Stimulated activated memory B cell treated with anti-CD40 and anti-IgM and Interleukin-4, amounts not matched to agents 10 μg/mL and 1 μg/mL and 100 μg/mL, for 72 hours (primary cell): ENCODE data around the gene NR2F1.
"Not testable (repeated sequence)": the region's sequence is repeated elsewhere in the genome, so short reads cannot be mapped to it uniquely, and the experiment has no call there.

Experiments
- ATAC-seq: fragments of 150-1000 bp; cut with Tn5 transposase; 2 replicates; pipeline ENCODE4 v1.10.0; 2021
- H3K27ac Mint-ChIP-seq: one replicate; pipeline ENCODE4 v1.8.0; 2022; ENCODE audit warnings: mild to moderate bottlenecking, mixed read lengths
- H3K27me3 Mint-ChIP-seq: one replicate; pipeline ENCODE4 v1.8.0; 2022; ENCODE audit warnings: mixed read lengths
- H3K36me3 Mint-ChIP-seq: one replicate; pipeline ENCODE4 v1.8.0; 2022; ENCODE audit warnings: mixed read lengths
- H3K4me1 Mint-ChIP-seq: one replicate; pipeline ENCODE4 v1.8.0; 2022; ENCODE audit warnings: mixed read lengths
- H3K4me3 Mint-ChIP-seq: one replicate; pipeline ENCODE4 v1.8.0; 2022; ENCODE audit warnings: mild to moderate bottlenecking, moderate library complexity, mixed read lengths
- H3K9me3 Mint-ChIP-seq: one replicate; pipeline ENCODE4 v1.8.0; 2022; ENCODE audit warnings: mixed read lengths

NR2F1 gene

DNA sequence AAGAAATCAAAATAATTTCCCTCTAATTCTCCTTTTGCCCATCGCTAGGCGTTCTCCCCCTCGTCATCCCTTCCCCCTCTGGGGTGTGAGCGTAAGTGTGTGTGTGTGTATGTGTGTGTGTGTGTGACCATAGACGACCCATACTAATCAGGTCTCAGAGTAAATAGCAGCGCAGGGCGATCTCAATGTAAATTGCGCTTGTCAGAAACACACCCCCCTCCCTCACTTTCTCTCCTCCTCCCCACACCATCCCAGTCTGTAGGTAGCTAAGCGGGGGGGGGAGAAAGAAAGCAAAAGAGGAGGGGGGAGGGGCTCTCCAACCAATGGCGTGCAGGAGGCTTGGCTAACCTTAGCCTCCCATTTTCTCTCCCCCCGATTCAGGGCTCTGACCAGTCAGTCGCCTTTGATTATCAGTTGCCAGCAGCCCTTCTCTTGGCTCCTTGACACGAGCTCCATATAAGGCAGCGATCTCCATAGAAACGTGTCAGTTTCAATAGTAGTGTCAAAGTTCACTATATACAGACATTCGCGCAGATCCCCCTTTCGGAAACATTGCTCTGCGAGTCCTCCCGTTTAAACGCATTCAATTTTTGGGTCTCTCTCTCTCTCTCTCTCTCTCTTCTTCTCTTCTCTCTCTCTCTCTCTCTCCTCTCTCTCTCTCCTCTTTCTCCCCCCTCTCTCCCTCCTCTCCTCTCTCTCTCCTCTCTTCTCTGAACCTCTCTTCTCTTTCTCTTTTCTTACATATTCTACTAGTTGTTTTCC is at the start of gene NR2F1:
Gene NR2F1 (plus strand): TSS at position 546 of the 762 bp plus-strand sequence. CDS start 1,802 bp downstream, outside the sequence.
- Mint-ChIP-seq H3K4me1 (peaks cover 37% of the 10 kb centered on the region), H3K9me3 (no peaks in the 10 kb centered on the region), H3K36me3 (peaks cover 5% of the 10 kb centered on the region), H3K4me3 (no peak within 1 kb of the TSS), H3K27me3 (peaks cover 32% of the 10 kb centered on the region), H3K27ac (no peak within 1 kb of the TSS)
- ATAC-seq = no peak

DNA sequence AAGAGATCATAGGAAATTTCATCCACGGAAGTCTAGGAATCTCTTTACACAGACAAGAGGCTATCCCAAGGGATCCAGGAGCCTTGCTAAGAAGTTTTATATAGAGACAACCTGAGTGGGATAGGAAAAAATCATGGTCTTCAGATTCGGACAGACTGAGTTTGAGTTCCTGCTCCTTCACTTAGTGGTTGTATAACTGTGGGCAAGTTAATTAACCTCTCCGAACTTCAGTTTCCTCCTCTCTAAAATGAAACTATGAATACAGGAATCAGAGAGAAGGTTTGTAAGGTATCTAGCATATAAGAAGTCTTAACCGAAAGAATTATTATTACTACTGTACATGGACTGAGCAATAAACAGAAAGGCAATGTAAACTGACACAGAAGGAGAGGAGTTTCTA is 37.1 kb upstream of the NR2F1 start:
- H3K4me1 Mint-ChIP-seq = no peaks in the 10 kb centered on the region

GRCh38 chr5:93549594-93549993 is 33.4 kb upstream of the NR2F1 start:
- not testable (repeated sequence) for H3K4me3 Mint-ChIP-seq, H3K27ac Mint-ChIP-seq, H3K9me3 Mint-ChIP-seq, H3K4me1 Mint-ChIP-seq, H3K36me3 Mint-ChIP-seq, ATAC-seq, H3K27me3 Mint-ChIP-seq

More for the DNA sequence above, 37.1 kb upstream of the NR2F1 start:
- H3K9me3 Mint-ChIP-seq = peaks cover 3% of the 10 kb centered on the region
- H3K4me3 Mint-ChIP-seq = no peak overlapping the region
- no peaks in the 10 kb centered on the region for H3K36me3 Mint-ChIP-seq
- H3K27ac Mint-ChIP-seq = no peak overlapping the region
- H3K27me3 Mint-ChIP-seq = peaks cover 21% of the 10 kb centered on the region
- no peak for ATAC-seq

GRCh38 chr5:93557021-93557604 is 25.9 kb upstream of the NR2F1 start:
- no peaks in the 10 kb centered on the region for H3K9me3 Mint-ChIP-seq
- H3K36me3 Mint-ChIP-seq = no peaks in the 10 kb centered on the region
- H3K27ac Mint-ChIP-seq = no peak overlapping the region
- peaks cover 7% of the 10 kb centered on the region for H3K27me3 Mint-ChIP-seq
- H3K4me3 Mint-ChIP-seq = no peak overlapping the region
- ATAC-seq = no peak
- no peaks in the 10 kb centered on the region for H3K4me1 Mint-ChIP-seq

GRCh38 chr5:93566091-93566490 is 16.9 kb upstream of the NR2F1 start:
- no peaks in the 10 kb centered on the region for H3K9me3 Mint-ChIP-seq
- H3K27ac Mint-ChIP-seq = no peak overlapping the region
- H3K27me3 Mint-ChIP-seq = peaks cover 29% of the 10 kb centered on the region
- H3K4me1 Mint-ChIP-seq = peaks cover 7% of the 10 kb centered on the region
- H3K4me3 Mint-ChIP-seq = no peak overlapping the region
- ATAC-seq = no peak
- H3K36me3 Mint-ChIP-seq = no peaks in the 10 kb centered on the region

GRCh38 chr5:93567424-93567823 is 15.6 kb upstream of the NR2F1 start:
- Mint-ChIP-seq H3K27ac (no peak overlapping the region), H3K9me3 (no peaks in the 10 kb centered on the region), H3K4me3 (no peak overlapping the region), H3K27me3 (peaks cover 42% of the 10 kb centered on the region), H3K36me3 (no peaks in the 10 kb centered on the region), H3K4me1 (peaks cover 7% of the 10 kb centered on the region)
- no peak for ATAC-seq

- Mint-ChIP-seq H3K9me3 (no peaks in the 10 kb centered on the region), H3K27ac (no peak overlapping the region), H3K27me3 (peaks cover 63% of the 10 kb centered on the region), H3K4me3 (no peak overlapping the region), H3K4me1 (peaks cover 14% of the 10 kb centered on the region), H3K36me3 (no peaks in the 10 kb centered on the region)
- no peak for ATAC-seq
Measured at GRCh38 chr5:93569300-93570160, 13.5 kb upstream of the NR2F1 start.

- peaks cover 17% of the 10 kb centered on the region for H3K4me1 Mint-ChIP-seq
- H3K9me3 Mint-ChIP-seq = no peaks in the 10 kb centered on the region
- H3K4me3 Mint-ChIP-seq = no peak overlapping the region
- H3K27ac Mint-ChIP-seq = no peak overlapping the region
- H3K27me3 Mint-ChIP-seq = peaks cover 73% of the 10 kb centered on the region
- ATAC-seq = no peak
- no peaks in the 10 kb centered on the region for H3K36me3 Mint-ChIP-seq
Measured at GRCh38 chr5:93570294-93571113, 12.5 kb upstream of the NR2F1 start.

DNA sequence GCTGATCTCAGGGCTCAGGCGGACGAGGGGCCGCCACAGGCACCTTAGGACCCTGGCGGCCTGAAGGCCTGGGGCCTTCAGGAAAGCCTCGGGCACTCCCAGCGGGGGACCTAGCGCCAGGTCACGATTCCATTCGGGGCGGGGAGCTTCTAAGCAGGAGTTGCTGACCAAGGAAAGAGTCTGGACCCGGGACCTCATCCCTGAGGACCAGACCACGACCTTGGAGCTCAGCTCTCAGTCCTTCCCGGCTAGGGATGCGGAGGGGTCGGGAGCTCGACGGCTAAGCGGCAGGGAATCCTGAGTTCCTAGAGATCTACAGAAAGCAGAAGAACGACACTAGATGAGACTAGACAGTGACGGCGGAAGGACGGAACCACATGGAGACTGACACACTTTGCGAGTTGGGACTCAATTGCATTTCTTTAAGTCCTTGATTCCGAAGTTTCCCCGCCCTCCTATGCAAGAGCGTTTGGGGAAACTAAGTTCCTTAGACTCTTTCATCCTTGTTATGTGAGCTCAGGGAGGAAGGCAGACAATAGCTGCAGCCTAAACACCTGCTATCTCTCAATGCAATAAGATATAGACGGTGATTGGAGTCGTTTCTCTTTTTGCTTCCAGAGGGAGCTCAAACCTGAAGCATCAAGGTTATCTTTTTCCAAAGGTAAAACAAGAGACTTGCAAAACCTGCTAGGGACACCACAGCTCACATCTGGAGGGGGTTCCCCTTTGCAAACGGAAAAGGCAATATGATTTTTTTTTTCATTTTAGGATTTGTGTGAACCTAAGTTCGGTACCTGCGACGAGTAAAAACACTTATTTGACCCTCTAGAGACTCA is 11.7 kb upstream of the NR2F1 start:
- no peak for ATAC-seq
- H3K9me3 Mint-ChIP-seq = no peaks in the 10 kb centered on the region
- H3K36me3 Mint-ChIP-seq = no peaks in the 10 kb centered on the region
- no peak overlapping the region for H3K4me3 Mint-ChIP-seq
- H3K27ac Mint-ChIP-seq = no peak overlapping the region
- peaks cover 20% of the 10 kb centered on the region for H3K4me1 Mint-ChIP-seq
- H3K27me3 Mint-ChIP-seq = peaks cover 81% of the 10 kb centered on the region

DNA sequence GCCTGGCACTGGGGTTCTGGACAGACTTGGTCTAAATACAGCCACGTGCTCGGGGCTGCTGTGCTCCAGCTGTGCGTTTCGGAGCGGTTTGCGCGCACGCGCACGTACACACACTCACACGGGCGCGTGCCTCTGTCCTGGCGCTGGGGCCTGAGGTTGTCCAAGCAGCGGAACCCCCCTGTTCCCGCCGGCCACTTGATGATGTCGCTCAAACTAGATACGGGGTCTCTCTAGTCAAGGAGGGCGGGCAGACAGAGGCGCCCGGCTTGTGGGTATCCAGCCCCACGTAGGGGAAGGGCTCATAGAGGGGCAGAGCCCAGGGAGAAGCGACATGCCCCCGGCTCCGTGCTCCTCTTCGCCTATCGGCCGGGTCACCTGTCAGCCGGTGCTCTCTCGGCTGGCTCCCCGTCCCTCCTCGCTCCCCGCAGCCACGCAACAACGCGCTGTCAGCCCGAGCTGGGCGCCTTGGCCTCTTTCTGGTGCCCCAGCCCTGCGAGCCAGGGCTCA is 10.9 kb upstream of the NR2F1 start:
- H3K27me3 Mint-ChIP-seq = peaks cover 88% of the 10 kb centered on the region
- H3K27ac Mint-ChIP-seq = no peak overlapping the region
- peaks cover 20% of the 10 kb centered on the region for H3K4me1 Mint-ChIP-seq
- ATAC-seq = no peak
- H3K9me3 Mint-ChIP-seq = no peaks in the 10 kb centered on the region
- no peak overlapping the region for H3K4me3 Mint-ChIP-seq
- no peaks in the 10 kb centered on the region for H3K36me3 Mint-ChIP-seq

GRCh38 chr5:93572608-93573353 is 10.2 kb upstream of the NR2F1 start:
- peaks cover 94% of the 10 kb centered on the region for H3K27me3 Mint-ChIP-seq
- ATAC-seq = no peak
- no peak overlapping the region for H3K27ac Mint-ChIP-seq
- H3K4me3 Mint-ChIP-seq = no peak overlapping the region
- H3K9me3 Mint-ChIP-seq = no peaks in the 10 kb centered on the region
- H3K36me3 Mint-ChIP-seq = no peaks in the 10 kb centered on the region
- peaks cover 20% of the 10 kb centered on the region for H3K4me1 Mint-ChIP-seq

DNA sequence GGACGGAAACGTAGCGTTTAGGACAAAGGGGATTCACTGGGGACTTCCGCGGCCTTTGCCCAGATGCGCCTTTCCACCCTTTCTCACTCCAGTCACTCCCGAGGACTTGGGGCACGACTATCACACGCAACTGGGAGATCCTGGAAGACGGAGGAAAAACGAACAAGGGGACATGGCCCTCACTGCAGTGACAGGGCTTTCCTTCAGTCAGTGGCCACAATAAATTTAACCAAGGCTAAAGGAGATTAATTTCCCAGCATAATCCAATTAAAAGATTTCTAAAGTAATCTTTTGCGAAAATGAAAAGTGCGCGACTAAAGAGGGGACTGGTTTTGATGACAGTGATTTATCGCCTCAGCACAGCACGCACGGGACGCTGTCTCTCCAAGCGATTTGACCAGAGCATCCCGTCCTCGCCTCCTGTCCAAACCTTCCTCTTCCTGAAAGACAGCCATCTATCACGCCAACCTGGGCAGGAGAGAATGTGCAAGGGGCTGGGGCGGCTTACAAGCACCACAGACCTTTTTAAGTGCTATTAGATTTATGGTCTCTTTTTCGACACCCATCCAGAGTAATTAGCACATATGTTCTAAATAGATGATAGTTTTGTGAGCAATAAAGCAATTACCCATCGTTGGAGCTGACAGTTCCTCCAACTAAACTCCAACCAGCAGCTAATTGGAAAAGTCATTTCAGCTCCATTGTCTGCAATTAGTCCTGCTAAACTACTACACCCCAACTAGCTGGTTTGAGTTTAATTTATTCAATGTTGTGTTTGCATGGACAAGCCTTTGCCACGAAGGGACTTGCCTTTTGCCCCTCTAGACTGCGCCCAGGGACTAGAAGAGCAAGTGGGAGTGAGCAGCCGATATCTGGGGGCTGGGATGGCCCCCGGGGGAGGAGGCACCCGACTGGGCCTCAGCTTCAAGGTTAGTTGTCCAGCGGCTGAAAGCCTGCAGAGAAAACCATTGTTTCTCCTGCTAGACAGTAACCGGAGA is 9.4 kb upstream of the NR2F1 start:
- Mint-ChIP-seq H3K4me1 (peaks cover 27% of the 10 kb centered on the region), H3K9me3 (no peaks in the 10 kb centered on the region), H3K36me3 (no peaks in the 10 kb centered on the region), H3K27ac (no peak overlapping the region), H3K27me3 (peaks cover 99% of the 10 kb centered on the region), H3K4me3 (no peak overlapping the region)
- no peak for ATAC-seq
